ENCODE measurements around the gene PCDHAC2. TPM values are rescaled to one million over a fixed set of nuclear protein-coding genes. Genes with fewer than 3 reads are reported as not detected.

PCDHAC2 gene
- total RNA-seq, 2 experiments from 2014 or later = not detected

DNA sequence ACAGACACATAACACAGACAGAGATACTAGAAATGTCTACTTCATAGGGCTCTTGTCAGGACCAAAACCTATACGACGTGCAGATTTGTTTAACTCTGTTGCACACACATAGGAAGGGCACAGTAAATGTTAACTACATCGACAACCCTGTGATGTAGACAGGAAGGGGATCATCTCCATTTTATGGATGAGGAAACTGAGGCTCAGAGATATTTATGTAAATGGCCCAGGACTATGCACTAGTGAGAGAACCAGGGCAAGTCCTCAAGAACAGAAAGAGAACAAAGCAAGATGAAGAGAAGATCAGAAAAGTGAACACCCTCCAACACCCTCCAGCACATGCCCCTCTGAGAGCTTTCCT, 36.3 kb downstream of the PCDHAC2 start:
- ChIA-PET POLR2A (no interaction called here), CTCF (no interaction called here)
- Mint-ChIP-seq H3K4me1 (ENCODE audit: low read depth) (peaks cover 6% of the 10 kb centered on the region), H3K9me3 (no peaks in the 10 kb centered on the region), H3K27me3 (peaks cover 27% of the 10 kb centered on the region), H3K36me3 (ENCODE audit: low read depth) (no peaks in the 10 kb centered on the region), H3K27ac (no peak overlapping the region), H3K4me3 (no peak overlapping the region)
- TF ChIP-seq, protein P1, sequence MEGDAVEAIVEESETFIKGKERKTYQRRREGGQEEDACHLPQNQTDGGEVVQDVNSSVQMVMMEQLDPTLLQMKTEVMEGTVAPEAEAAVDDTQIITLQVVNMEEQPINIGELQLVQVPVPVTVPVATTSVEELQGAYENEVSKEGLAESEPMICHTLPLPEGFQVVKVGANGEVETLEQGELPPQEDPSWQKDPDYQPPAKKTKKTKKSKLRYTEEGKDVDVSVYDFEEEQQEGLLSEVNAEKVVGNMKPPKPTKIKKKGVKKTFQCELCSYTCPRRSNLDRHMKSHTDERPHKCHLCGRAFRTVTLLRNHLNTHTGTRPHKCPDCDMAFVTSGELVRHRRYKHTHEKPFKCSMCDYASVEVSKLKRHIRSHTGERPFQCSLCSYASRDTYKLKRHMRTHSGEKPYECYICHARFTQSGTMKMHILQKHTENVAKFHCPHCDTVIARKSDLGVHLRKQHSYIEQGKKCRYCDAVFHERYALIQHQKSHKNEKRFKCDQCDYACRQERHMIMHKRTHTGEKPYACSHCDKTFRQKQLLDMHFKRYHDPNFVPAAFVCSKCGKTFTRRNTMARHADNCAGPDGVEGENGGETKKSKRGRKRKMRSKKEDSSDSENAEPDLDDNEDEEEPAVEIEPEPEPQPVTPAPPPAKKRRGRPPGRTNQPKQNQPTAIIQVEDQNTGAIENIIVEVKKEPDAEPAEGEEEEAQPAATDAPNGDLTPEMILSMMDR (IDR thresholded peaks at IDR 0.05) = no peak
- ATAC-seq = no peak
- intact Hi-C loops (cut with micrococcal nuclease) = no loop called here
- no peak for DNase-seq

DNA sequence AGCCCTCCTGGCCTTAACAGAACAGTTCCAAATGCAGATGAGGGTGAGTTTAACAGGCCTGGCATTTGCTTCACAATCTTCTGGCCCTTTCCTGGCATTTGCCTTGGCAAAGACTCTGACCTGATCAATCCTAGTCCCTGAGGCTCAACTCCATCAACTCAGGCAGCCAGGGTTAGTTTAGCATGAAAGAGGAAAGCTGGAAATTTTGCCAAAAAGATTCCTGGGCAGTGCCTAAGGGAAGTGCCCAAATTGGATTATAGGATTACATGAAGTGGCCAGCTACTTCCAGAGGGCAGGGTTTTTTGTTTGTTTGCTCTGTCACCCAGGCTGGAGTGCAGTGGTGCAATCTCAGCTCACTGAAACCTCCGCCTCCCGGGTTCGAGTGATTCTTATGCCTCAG, 36.8 kb downstream of the PCDHAC2 start:
- ATAC-seq = no peak
- Mint-ChIP-seq H3K4me3 (no peak overlapping the region), H3K27me3 (peaks cover 27% of the 10 kb centered on the region), H3K36me3 (ENCODE audit: low read depth) (no peaks in the 10 kb centered on the region), H3K27ac (no peak overlapping the region), H3K9me3 (no peaks in the 10 kb centered on the region), H3K4me1 (ENCODE audit: low read depth) (peaks cover 6% of the 10 kb centered on the region)
- DNase-seq = no peak
- CTCF ChIA-PET = no interaction called here
- intact Hi-C loops (cut with micrococcal nuclease) = no loop called here
- POLR2A ChIA-PET = no interaction called here
- TF ChIP-seq, protein P1 (IDR thresholded peaks at IDR 0.05) = no peak

DNA sequence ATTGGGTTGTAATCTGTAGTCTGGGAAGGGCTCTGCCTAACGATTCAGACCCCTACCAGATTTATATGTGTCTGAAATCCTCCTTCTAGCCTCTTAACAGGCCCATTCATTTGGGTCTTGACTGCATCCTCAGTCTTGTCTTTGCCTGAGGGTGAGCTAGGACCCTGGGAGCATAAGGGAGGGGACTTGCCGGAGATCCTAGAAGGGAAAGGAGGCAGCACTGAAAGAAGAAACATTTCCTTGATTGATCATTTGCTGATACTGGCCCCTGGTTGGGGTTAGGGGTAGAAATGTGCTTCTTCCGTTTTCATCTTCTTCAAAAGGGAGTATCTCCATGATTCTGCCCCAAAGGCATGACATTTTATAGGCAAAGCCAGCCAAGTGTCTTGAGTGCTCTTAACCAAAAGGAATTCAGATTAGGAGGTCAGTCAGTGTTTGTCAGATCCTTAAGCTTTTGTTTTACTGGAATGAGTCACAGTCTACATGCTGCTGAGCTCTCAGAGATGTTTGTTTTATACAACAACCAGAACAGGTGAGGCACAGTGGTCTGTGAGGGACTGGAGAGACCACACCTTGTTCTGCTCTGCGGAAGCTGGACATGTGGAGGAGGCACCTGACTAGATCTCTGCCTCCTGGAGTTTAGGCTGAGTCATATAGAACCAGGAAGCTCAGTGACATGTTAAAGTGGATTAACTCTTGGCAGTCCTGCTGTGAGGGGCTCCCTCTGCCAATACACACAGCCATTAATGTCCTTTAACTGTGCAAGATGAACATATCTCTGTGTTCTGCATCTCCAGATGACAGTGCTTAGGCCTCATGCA, 37.7 kb downstream of the PCDHAC2 start:
- no peaks in the 10 kb centered on the region for H3K9me3 Mint-ChIP-seq
- H3K27me3 Mint-ChIP-seq = peaks cover 27% of the 10 kb centered on the region
- TF ChIP-seq, protein P1 (IDR thresholded peaks at IDR 0.05) = no peak
- intact Hi-C loops (cut with micrococcal nuclease) = no loop called here
- no peak overlapping the region for H3K4me3 Mint-ChIP-seq
- CTCF ChIA-PET = no interaction called here
- H3K4me1 Mint-ChIP-seq (ENCODE audit: low read depth) = peaks cover 6% of the 10 kb centered on the region
- no peak for DNase-seq
- no peak for ATAC-seq
- no peaks in the 10 kb centered on the region for H3K36me3 Mint-ChIP-seq (ENCODE audit: low read depth)
- no peak overlapping the region for H3K27ac Mint-ChIP-seq
- POLR2A ChIA-PET = no interaction called here

DNA sequence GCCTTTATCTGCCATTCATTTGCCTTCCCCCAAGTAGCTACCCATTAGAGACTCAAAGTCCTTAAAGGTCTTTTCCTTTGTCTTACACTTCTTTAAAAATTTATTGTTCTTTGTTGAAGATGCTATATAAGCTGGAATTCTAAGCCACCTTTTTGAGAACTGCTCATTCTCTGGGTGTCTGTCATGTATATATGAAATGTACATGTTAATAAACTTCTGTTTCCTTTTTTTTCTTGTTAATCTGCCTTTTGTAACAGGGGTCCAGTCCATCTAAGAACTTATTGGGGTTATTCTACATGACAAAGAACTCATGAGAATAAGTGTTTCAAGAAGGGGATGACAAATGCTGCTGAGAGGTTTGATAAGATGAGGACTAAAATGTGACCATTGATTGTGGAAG, 41.5 kb downstream of the PCDHAC2 start:
- ChIA-PET POLR2A (no interaction called here), CTCF (no interaction called here)
- intact Hi-C loops (cut with micrococcal nuclease) = no loop called here
- TF ChIP-seq, protein P1 (IDR thresholded peaks at IDR 0.05) = no peak
- Mint-ChIP-seq H3K9me3 (no peaks in the 10 kb centered on the region), H3K27me3 (peaks cover 6% of the 10 kb centered on the region), H3K4me1 (ENCODE audit: low read depth) (no peaks in the 10 kb centered on the region), H3K27ac (no peak overlapping the region), H3K36me3 (ENCODE audit: low read depth) (no peaks in the 10 kb centered on the region), H3K4me3 (no peak overlapping the region)
- DNase-seq (no peak), ATAC-seq (no peak)

DNA sequence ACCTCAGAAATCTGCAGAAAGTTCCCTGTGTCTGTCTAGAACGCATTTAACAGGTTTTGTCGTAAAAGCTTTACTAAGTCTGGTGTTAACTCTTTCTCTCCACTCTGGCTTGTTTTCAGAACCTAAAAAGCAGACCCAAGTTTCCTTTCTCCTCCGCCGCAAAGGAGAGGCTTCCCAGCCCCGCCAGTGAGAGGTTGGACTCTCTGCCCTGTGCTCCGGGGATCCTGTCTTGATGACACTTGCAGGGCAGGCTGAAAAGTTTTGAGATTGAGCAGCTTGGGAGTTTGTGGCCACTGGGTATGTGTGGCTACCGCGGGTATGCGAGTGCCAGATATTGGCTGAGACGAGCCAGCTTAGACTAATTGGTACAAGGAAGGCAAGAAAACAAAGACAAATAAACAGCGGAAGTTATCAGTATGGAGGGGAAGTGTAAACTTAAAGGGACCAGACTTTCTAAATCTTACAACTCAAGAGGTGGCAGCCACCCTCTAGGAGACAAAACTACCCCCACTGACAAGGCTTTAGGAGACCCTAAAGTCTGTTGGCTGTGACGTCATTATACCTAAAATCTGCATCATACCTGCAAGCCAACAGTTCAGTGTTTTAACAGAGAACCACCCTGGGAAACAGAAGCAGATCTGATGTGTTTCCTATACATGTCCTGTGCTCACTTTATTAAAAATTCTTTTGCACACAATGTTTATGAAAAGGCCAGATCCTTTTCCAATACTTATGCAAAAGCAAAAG, 43.9 kb downstream of the PCDHAC2 start:
- H3K4me3 Mint-ChIP-seq = no peak overlapping the region
- TF ChIP-seq, protein P1 (IDR thresholded peaks at IDR 0.05) = no peak
- H3K4me1 Mint-ChIP-seq (ENCODE audit: low read depth) = no peaks in the 10 kb centered on the region
- no peak for ATAC-seq
- CTCF ChIA-PET = no interaction called here
- POLR2A ChIA-PET = no interaction called here
- no peak overlapping the region for H3K27ac Mint-ChIP-seq
- intact Hi-C loops (cut with micrococcal nuclease) = no loop called here
- H3K9me3 Mint-ChIP-seq = no peaks in the 10 kb centered on the region
- no peaks in the 10 kb centered on the region for H3K36me3 Mint-ChIP-seq (ENCODE audit: low read depth)
- no peak for DNase-seq
- peaks cover 6% of the 10 kb centered on the region for H3K27me3 Mint-ChIP-seq

Measured in activated CD8-positive, alpha-beta T cell treated with anti-CD3 and anti-CD28 coated beads for 36 hours (primary cell).